Smooth muscle cell of the brain vasculature (primary cell): ENCODE measurements around the gene NEURL1.
"Not testable (repeated sequence)": the region's sequence is repeated elsewhere in the genome, so short reads cannot be mapped to it uniquely, and the experiment has no call there.

Source experiments
- DNase-seq: peaks from one replicate; pipeline ENCODE4 v3.0.0-alpha.2; 2012; ENCODE audit warnings: low read depth, low spot score

NEURL1 gene

GRCh38 chr10:103459615-103460014 lies 33.9 kb upstream of the NEURL1 start:
- no peak for DNase-seq

DNA sequence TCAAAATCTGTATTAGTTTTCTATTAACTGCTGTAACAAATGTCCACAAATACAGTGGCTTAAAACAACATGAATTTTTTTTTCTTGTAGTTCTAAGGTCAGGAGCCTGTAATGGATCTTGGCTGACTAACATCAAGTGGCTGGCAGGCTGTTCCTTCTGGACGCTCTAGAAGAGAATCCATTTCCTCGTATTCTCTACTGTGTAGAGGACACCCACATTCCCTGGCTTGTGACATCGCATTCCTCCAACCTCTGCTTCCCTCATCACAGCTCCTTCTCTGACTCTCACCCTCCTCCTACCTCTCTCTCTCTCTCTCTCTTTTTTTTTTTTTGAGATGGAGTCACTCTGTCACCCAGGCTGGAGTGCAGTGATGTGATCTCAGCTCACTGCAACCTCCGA lies 30.0 kb upstream of the NEURL1 start:
- DNase-seq = no peak

- no peak for DNase-seq
These were observed 27.9 kb upstream of the NEURL1 start for GRCh38 chr10:103465411-103466179.

GRCh38 chr10:103466734-103467133 lies 26.8 kb upstream of the NEURL1 start:
- no peak for DNase-seq

GRCh38 chr10:103467406-103467805 lies 26.1 kb upstream of the NEURL1 start:
- DNase-seq = no peak

DNA sequence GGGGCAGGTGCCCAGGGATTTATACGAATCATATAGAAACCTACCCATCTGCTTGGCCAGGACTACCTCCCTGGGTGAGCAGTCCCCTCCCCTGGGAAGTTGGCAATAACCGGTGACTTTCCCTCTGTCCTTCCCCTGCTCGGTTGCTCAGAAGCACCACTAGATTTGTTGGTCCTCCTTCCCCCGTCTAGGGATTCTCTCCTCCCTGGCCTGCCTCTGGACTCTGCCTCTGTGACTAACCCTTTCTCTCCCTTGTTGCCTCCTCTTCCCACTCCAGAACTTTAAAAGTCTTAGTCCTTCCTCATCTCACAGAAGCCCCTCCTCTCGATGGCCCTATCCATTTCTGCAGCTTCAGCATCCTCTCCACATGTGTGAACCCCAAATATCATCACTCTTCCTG lies 24.3 kb upstream of the NEURL1 start:
- DNase-seq = no peak

- no peak for DNase-seq
These were observed 22.5 kb upstream of the NEURL1 start for GRCh38 chr10:103470761-103471653.

DNA sequence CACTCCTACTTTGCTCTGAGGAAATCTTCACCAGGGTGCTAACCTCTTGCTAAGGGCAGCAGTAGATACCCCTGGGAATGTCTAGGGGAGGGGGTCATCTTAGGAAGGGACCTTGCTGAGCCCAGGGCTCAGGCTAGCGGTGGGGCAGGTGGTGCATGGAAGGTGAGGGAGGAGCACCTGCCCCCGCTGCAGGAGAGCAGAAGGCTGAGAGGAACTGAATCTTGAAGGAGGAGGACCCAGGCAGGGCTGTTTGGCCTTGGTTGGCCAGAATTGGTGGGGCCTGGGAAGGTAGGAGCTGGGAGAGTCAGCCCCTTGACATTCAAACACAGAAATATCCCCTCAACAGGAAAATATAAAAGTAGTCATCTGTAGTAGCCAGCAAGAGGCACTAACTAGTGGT lies 21.5 kb upstream of the NEURL1 start:
- DNase-seq = no peak

- DNase-seq = no peak
These were observed 20.2 kb upstream of the NEURL1 start for GRCh38 chr10:103473261-103473671.

- no peak for DNase-seq
These were observed 19.4 kb upstream of the NEURL1 start for GRCh38 chr10:103474077-103474476.

- no peak for DNase-seq
These were observed 18.1 kb upstream of the NEURL1 start for GRCh38 chr10:103475437-103475836.

GRCh38 chr10:103476046-103476768 lies 17.3 kb upstream of the NEURL1 start:
- DNase-seq = no peak

DNA sequence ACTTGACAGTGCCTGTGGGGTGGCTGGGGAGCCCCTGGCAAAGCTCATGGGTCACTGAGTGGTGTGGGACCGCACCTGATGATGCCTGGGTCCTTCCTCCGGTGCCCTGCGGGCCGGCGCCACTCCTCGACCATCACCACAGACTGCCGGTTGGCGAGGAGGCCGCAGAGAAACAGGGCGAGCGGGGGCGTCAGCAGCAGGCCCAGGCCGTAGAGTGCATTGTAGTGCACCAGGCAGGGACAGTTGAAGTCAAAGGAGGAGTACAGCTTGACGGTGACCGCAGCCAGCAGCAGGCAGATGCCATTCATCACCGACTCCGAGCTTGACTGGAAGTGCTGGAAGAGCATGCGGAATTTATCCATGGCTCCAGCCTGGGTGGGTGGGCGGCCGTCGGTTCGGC lies 14.8 kb upstream of the NEURL1 start:
- no peak for DNase-seq

DNA sequence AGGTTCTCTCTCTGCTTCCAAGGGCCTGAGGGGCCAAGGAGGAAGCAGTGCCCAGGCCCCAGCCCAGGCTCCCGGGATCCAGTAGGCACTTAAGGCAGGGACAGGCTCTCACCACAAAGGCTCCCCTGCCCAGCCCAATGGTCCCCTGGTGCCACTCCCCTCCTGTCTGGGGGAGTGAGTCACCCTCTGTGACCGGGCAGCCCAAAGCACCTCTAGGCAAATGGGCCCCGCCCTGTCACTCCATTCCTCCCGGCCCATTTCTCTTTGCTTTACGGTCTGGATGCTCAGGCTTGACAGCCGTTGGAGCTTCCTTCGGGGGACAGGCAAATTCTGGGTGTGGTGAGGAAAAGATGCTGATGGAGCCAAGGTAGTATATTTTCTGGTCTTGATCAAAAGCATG lies 14.4 kb upstream of the NEURL1 start, which contains the start of gene CALHM3:
Gene CALHM3 (minus strand): TSS at position 106 of the 400 bp plus-strand sequence. CDS start 208 bp downstream, outside the sequence.
- DNase-seq = no peak

GRCh38 chr10:103480521-103480920 lies 13.0 kb upstream of the NEURL1 start:
- DNase-seq = no peak

GRCh38 chr10:103481974-103482531 lies 11.5 kb upstream of the NEURL1 start:
- DNase-seq = peak; percentile 41

DNA sequence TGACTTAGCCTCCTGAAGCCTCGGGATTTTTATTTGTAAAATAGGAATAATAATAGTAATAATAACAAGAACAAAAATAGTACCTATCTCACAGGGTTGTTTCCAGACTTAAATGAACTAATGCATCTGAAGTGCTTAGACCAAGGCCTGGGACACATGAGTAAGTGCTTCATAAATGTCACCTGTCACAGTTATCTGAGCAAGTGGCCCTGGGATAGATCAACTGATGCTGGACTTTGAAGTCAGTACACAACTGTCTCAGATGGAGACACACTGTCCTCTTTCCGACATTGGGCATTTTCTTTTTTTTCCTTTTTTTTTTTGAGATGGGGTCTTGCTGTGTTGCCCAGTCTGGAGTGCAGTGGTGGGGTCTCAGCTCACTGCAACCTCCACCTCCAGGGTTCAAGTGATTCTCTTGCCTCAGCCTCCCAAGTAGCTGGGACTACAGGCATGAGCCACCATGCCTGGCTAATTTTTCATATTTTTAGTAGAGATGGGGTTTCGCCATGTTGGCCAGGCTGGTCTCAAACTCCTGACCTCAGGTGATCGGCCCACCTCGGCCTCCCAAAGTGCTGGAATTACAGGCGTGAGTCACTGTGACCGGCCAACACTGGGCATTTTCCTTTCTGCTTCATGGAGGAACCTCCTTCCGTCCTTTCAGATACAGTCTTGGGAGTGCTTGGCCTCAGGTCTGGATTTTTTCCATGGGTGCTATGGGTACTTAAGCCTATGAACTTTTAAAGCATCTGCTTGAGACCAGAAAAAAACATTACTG lies 6.7 kb upstream of the NEURL1 start:
- DNase-seq = not testable (repeated sequence)

DNA sequence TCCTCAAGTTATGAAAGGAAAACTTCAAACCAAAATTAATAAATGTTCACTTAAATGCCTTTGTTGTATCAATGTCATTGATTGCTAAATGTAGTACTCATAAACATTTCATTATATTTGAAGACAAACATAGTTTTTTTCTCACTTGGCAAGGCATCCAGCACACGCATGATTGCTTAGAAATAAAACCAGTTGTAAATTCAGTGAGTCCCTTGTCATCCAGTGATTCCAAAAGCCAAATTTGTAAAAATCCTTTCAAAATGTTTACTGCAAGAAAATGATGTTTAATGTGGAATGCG lies 6.1 kb upstream of the NEURL1 start:
- DNase-seq = no peak

- DNase-seq = no peak
These were observed 2.6 kb upstream of the NEURL1 start for GRCh38 chr10:103490986-103491314.

DNA sequence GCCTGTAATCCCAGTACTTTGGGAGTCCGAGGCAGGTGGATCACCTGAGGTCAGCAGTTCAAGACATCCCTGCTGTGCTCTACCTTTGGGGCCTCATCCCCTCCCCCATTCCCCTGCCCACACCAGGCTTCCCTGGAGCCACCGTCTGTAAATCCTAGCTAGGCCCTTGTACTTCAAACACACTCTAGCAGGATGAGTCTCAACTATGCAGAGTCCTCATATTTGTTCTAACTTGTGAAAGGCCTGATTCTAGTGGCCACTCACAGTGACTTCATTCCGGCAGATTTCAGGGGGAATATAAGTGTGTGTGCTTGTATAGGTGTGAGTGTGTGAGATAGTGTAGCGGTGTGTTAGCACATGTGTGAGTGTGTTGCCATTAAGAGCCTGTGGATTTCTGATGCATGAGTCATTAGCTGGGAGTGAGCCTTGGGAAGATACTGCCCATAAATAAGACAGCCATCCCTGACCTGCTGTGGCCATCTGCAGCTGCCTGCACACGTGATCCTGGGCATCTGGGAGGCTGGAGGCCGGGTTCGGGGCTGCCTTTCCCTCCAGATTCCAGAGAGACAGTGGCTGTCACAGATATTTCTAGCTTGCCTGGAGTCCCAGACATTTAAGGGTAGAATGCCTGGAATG lies 1.7 kb upstream of the NEURL1 start:
- peak; percentile 79 for DNase-seq
